PC-9 (cell line): Measurements from ENCODE around the gene FBLIM1. TPM values are rescaled to one million over a fixed set of nuclear protein-coding genes. Genes with fewer than 3 reads are reported as not detected.

ENCODE experiments used
- BruUV-seq: library from RNA; stranded (reverse); fragments of 400-500 nt; replicated peaks from 2 replicates; lab custom pipeline; 2021; lab: Mats Ljungman, UMichigan
- CTCF ChIA-PET: fragments of 300-600 bp; sonication (Branson Sonifier 250); formaldehyde crosslinking; loops from one replicate; lab custom pipeline; 2022; ENCODE audit warnings: antibody characterized with exemption; lab: Charles Lee
- POLR2A ChIA-PET: fragments of 300-600 bp; sonication (Branson Sonifier 250); formaldehyde crosslinking; loops from one replicate; lab custom pipeline; 2022; ENCODE audit warnings: antibody characterized with exemption; ENCODE audit not compliant: unreplicated experiment; lab: Charles Lee
- DNase-seq, 2 experiments: peaks; one replicate each; pipeline versions ENCODE4 v3.0.0 to v3.0.0-alpha.2; 2015 to 2022; ENCODE audit warnings: mixed read lengths in 1 of 2
- H2AFZ ChIP-seq: fragments of 200-600 bp; sonication (generic); 2 replicates; pipeline ENCODE4 v1.8.1; 2017; ENCODE audit warnings: antibody characterized with exemption
- H3F3A ChIP-seq: fragments of 200-600 bp; sonication (generic); 2 replicates; pipeline ENCODE4 v1.8.1; 2017; ENCODE audit warnings: antibody characterized with exemption, mild to moderate bottlenecking, low read depth; ENCODE audit not compliant: insufficient read depth
- H3K27ac ChIP-seq: fragments of 200-600 bp; sonication (generic); 2 replicates; pipeline ENCODE4 v1.6.1; 2016; ENCODE audit warnings: mixed run types
- H3K27me3 ChIP-seq: fragments of 200-600 bp; sonication (generic); 2 replicates; pipeline ENCODE4 v1.6.1; 2016; ENCODE audit warnings: low read depth, mixed run types; ENCODE audit not compliant: insufficient read depth
- H3K36me3 ChIP-seq: fragments of 200-600 bp; sonication (generic); 2 replicates; pipeline ENCODE4 v1.6.1; 2016; ENCODE audit warnings: low read depth, mixed run types
- H3K4me1 ChIP-seq: fragments of 200-600 bp; sonication (generic); replicated peaks from 2 replicates; pipeline ENCODE4 v1.6.1; 2016; ENCODE audit warnings: mixed run types; ENCODE audit not compliant: insufficient read depth
- H3K4me2 ChIP-seq: fragments of 200-600 bp; sonication (generic); 2 replicates; pipeline ENCODE4 v1.6.1; 2017; ENCODE audit warnings: mixed run types
- H3K4me3 ChIP-seq: fragments of 200-600 bp; sonication (generic); 2 replicates; pipeline ENCODE4 v1.6.1; 2016; ENCODE audit warnings: mixed run types
- H3K79me2 ChIP-seq: fragments of 200-600 bp; sonication (generic); 2 replicates; pipeline ENCODE4 v1.6.1; 2017; ENCODE audit warnings: low read depth, mixed run types
- H3K9me2 ChIP-seq: fragments of 200-600 bp; sonication (generic); 2 replicates; pipeline ENCODE4 v1.8.1; 2017; ENCODE audit warnings: mild to moderate bottlenecking; ENCODE audit not compliant: insufficient read depth
- H3K9me3 ChIP-seq: fragments of 200-600 bp; sonication (generic); 2 replicates; pipeline ENCODE4 v1.8.1; 2016; ENCODE audit warnings: low read depth; ENCODE audit not compliant: insufficient read depth
- H4K20me1 ChIP-seq: fragments of 200-600 bp; sonication (generic); 2 replicates; pipeline ENCODE4 v1.8.1; 2017; ENCODE audit not compliant: insufficient read depth
- EZH2 ChIP-seq: fragments of 200-600 bp; sonication (generic); IDR thresholded peaks from 2 replicates; pipeline ENCODE4 v1.8.0; 2017; ENCODE audit warnings: antibody characterized with exemption, low read depth
- intact Hi-C: fragments of 100-400 bp; cut with micrococcal nuclease; formaldehyde crosslinking; loops from one replicate; pipeline ENCODE4 v1.10.0; 2022; ENCODE audit not compliant: unreplicated experiment
- total RNA-seq: library from RNA; stranded (reverse); gene quantifications from 2 replicates; pipeline ENCODE4 v1.2.3, GENCODE V29; 2021
- TF ChIP-seq, protein P1 (sequence below): fragments of 200-600 bp; sonication (generic); conservative IDR thresholded peaks from 2 replicates; pipeline ENCODE4 v1.6.1; 2017; ENCODE audit warnings: mixed run types, antibody characterized with exemption, mild to moderate bottlenecking, moderate library complexity

The FBLIM1 gene
- total RNA-seq, 1 experiment from 2014 or later = 57.2 TPM

DNA sequence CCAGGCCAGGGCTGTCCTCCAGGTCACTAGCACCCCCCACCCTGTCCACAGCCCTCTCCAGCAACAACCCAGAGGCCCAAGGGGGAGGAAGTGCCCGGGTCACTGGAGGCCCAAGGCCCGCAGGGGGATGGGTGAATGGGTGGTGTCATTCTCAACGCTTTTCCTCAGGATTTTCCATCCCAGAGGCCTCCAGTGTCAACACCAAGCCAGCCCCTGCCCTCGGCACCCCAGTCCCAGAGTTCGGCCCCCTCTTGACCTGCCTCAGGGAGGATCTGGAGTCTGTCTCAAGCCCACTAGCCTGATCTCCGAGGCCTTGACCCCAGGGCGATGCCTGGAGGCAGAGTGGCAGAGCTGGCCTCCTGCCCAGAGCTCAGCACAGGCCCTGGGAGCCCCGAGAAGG lies 11.2 kb upstream of the FBLIM1 start:
- Histone ChIP-seq H4K20me1 (no peaks in the 10 kb centered on the region), H3K4me3 (no peak overlapping the region), H2AFZ (no peak overlapping the region), H3K27me3 (no peaks in the 10 kb centered on the region), H3K4me1 (no peaks in the 10 kb centered on the region), H3K9me2 (no peaks in the 10 kb centered on the region), H3K27ac (no peak overlapping the region), H3K9me3 (no peaks in the 10 kb centered on the region), H3K36me3 (no peaks in the 10 kb centered on the region), H3K4me2 (no peak overlapping the region), H3K79me2 (no peaks in the 10 kb centered on the region), H3F3A (no peaks in the 10 kb centered on the region)
- no TSS peak for BruUV-seq
- DNase-seq = no peak
- no peak for TF ChIP-seq EZH2
- TF ChIP-seq, protein P1, sequence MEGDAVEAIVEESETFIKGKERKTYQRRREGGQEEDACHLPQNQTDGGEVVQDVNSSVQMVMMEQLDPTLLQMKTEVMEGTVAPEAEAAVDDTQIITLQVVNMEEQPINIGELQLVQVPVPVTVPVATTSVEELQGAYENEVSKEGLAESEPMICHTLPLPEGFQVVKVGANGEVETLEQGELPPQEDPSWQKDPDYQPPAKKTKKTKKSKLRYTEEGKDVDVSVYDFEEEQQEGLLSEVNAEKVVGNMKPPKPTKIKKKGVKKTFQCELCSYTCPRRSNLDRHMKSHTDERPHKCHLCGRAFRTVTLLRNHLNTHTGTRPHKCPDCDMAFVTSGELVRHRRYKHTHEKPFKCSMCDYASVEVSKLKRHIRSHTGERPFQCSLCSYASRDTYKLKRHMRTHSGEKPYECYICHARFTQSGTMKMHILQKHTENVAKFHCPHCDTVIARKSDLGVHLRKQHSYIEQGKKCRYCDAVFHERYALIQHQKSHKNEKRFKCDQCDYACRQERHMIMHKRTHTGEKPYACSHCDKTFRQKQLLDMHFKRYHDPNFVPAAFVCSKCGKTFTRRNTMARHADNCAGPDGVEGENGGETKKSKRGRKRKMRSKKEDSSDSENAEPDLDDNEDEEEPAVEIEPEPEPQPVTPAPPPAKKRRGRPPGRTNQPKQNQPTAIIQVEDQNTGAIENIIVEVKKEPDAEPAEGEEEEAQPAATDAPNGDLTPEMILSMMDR = no peak
- CTCF ChIA-PET = no interaction called here
- POLR2A ChIA-PET = interaction anchor here (0.7 kb wide), 1 partner anchor 56 kb away, joined by 3 read pairs; no protein-coding TSS in a partner anchor
- intact Hi-C loops = no loop called here

DNA sequence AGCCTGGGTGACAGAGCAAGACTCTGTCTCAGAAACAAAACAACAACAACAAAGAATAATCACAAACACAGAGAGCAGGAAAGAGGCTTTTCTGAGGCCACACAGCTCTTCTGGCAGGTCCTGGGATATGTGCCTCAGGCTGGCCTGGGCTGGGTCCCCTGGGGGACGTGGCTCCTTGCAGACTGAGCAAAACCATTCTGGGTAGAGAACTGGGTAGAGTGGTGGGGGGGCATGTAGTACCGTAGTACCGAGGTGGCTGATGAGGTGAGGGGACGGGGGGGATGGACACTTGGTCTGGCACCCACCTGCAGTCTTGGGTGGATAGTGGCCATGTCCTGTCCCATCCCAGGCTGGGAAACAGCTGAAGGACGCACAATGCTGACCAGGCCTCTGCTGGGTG lies 10.3 kb upstream of the FBLIM1 start:
- Histone ChIP-seq H2AFZ (no peak overlapping the region), H3K4me1 (no peaks in the 10 kb centered on the region), H3K9me2 (no peaks in the 10 kb centered on the region), H3K36me3 (no peaks in the 10 kb centered on the region), H3K79me2 (no peaks in the 10 kb centered on the region), H4K20me1 (no peaks in the 10 kb centered on the region), H3F3A (no peaks in the 10 kb centered on the region), H3K4me2 (no peak overlapping the region), H3K4me3 (no peak overlapping the region), H3K27me3 (no peaks in the 10 kb centered on the region), H3K27ac (no peak overlapping the region), H3K9me3 (no peaks in the 10 kb centered on the region)
- TF ChIP-seq EZH2 = no peak
- TF ChIP-seq, protein P1 = no peak
- intact Hi-C loops = no loop called here
- POLR2A ChIA-PET = no interaction called here
- CTCF ChIA-PET = no interaction called here
- no peak for DNase-seq
- BruUV-seq = no TSS peak

DNA sequence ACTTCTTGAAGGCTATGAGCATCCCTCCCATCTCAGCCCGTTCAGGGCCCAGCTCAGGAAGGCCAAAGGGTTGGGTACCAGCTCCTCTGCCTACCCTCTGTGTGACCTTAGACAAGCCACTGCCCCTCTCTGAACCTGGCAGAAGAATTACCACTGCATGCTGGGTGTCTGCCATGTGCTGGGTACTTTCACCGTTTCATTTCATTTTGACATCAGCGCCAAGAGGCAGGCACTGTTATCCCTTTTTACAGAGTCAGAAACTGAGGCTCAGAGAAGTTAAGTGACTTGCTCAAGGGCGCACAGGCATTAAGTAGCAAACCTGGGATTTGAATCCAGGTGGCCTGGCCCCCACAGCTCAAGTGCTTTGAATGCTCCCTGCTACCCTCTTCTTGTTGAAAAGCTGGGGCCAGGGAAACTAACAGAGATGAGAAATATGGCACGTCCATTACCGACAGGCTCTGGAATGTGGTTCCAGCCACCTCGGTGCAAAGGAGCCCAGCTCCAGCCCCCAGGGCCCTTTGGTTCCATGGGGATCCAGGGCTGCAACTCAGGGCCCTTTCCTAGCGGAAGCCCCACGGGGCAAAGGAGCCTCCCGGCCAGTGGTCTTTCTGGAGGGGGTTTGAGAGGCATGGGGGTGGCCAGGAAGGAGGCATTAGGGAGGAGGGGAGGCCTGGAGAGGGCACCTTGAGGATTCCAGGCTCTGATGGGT lies 9.8 kb upstream of the FBLIM1 start:
- H4K20me1 ChIP-seq = no peaks in the 10 kb centered on the region
- H2AFZ ChIP-seq = no peak overlapping the region
- H3K4me1 ChIP-seq = no peaks in the 10 kb centered on the region
- no peak for TF ChIP-seq EZH2
- TF ChIP-seq, protein P1 = no peak
- H3K27me3 ChIP-seq = no peaks in the 10 kb centered on the region
- intact Hi-C loops = no loop called here
- no peak overlapping the region for H3K4me2 ChIP-seq
- CTCF ChIA-PET = no interaction called here
- DNase-seq = no peak
- no peak overlapping the region for H3K4me3 ChIP-seq
- no peak overlapping the region for H3K27ac ChIP-seq
- no peaks in the 10 kb centered on the region for H3K9me2 ChIP-seq
- no peaks in the 10 kb centered on the region for H3K36me3 ChIP-seq
- BruUV-seq = no TSS peak
- no peaks in the 10 kb centered on the region for H3F3A ChIP-seq
- H3K9me3 ChIP-seq = no peaks in the 10 kb centered on the region
- POLR2A ChIA-PET = no interaction called here
- no peaks in the 10 kb centered on the region for H3K79me2 ChIP-seq
